ENCODE results near the gene TMC6. TPM values are rescaled to one million over a fixed set of nuclear protein-coding genes. Genes with fewer than 3 reads are reported as not detected.

The TMC6 gene
- total RNA-seq, 2 experiments from 2014 or later, result 209 to 213 TPM

GRCh38 chr17:78138204-78139060, 9.9 kb upstream of the TMC6 start:
- POLR2A ChIA-PET, result interaction anchor here (0.6 to 19.2 kb wide), 7 partner anchors 8 to 48 kb away, joined by 3 to 335 read pairs (median 5); partner anchors contain the start of genes C17orf99, TK1, TMC6 and TMC8
- intact Hi-C loops (cut with micrococcal nuclease), result no loop called here
- H3K27me3 Mint-ChIP-seq, result no peaks in the 10 kb centered on the region
- no peak overlapping the region for H3K4me3 Mint-ChIP-seq
- H3K36me3 Mint-ChIP-seq (ENCODE audit: low read depth), result peaks cover 68% of the 10 kb centered on the region
- DNase-seq (no peak), ATAC-seq (no peak)
- no peak for TF ChIP-seq CTCF (IDR thresholded peaks at IDR 0.05)
- H3K9me3 Mint-ChIP-seq, result no peaks in the 10 kb centered on the region
- H3K27ac Mint-ChIP-seq, result no peak overlapping the region
- H3K4me1 Mint-ChIP-seq (ENCODE audit: low read depth), result peaks cover 80% of the 10 kb centered on the region
- CTCF ChIA-PET, result interaction anchor here (0.9 to 6.4 kb wide), 15 partner anchors 8 to 244 kb away, joined by 3 to 83 read pairs (median 4); partner anchors contain the start of genes AFMID, TK1 and TMC6

GRCh38 chr17:78137392-78138203, 9.0 kb upstream of the TMC6 start:
- Mint-ChIP-seq H3K27me3 (no peaks in the 10 kb centered on the region), H3K9me3 (no peaks in the 10 kb centered on the region), H3K27ac (peak overlapping the region; percentile 74), H3K36me3 (ENCODE audit: low read depth) (peaks cover 74% of the 10 kb centered on the region), H3K4me1 (ENCODE audit: low read depth) (peaks cover 80% of the 10 kb centered on the region), H3K4me3 (peak overlapping the region; percentile 33)
- intact Hi-C loops (cut with micrococcal nuclease), result no loop called here
- ATAC-seq (no peak), DNase-seq (peak; percentile 78)
- peak; percentile 91 for TF ChIP-seq CTCF (IDR thresholded peaks at IDR 0.05)
- ChIA-PET POLR2A (interaction anchor here (0.6 to 19.2 kb wide), 8 partner anchors 9 to 36 kb away, joined by 3 to 335 read pairs (median 6); partner anchors contain the start of genes C17orf99, TMC6 and TMC8), CTCF (interaction anchor here (0.9 to 6.4 kb wide), 17 partner anchors 9 to 245 kb away, joined by 3 to 83 read pairs (median 4); partner anchors contain the start of genes AFMID, TK1 and TMC6)

- Mint-ChIP-seq H3K27me3 (no peaks in the 10 kb centered on the region), H3K4me3 (no peak overlapping the region), H3K9me3 (no peaks in the 10 kb centered on the region), H3K36me3 (ENCODE audit: low read depth) (peaks cover 72% of the 10 kb centered on the region), H3K27ac (peak overlapping the region; percentile 50), H3K4me1 (ENCODE audit: low read depth) (peaks cover 69% of the 10 kb centered on the region)
- no peak for ATAC-seq
- CTCF ChIA-PET, result interaction anchor here (1.3 to 6.4 kb wide), 7 partner anchors 11 to 51 kb away, joined by 3 to 83 read pairs (median 17); partner anchors contain the start of gene TMC6
- POLR2A ChIA-PET, result interaction anchor here (1.2 to 19.2 kb wide), 9 partner anchors 3 to 50 kb away, joined by 3 to 335 read pairs (median 7); partner anchors contain the start of genes AFMID, C17orf99, TK1 and TMC6
- no peak for DNase-seq
- no peak for TF ChIP-seq CTCF (IDR thresholded peaks at IDR 0.05)
- intact Hi-C loops (cut with micrococcal nuclease), result no loop called here
These were observed 7.4 kb upstream of the TMC6 start for GRCh38 chr17:78135858-78136500.

GRCh38 chr17:78134899-78135385, 6.4 kb upstream of the TMC6 start:
- Mint-ChIP-seq H3K4me3 (no peak overlapping the region), H3K27ac (no peak overlapping the region), H3K4me1 (ENCODE audit: low read depth) (peaks cover 66% of the 10 kb centered on the region), H3K27me3 (no peaks in the 10 kb centered on the region), H3K9me3 (no peaks in the 10 kb centered on the region), H3K36me3 (ENCODE audit: low read depth) (peaks cover 72% of the 10 kb centered on the region)
- CTCF ChIA-PET, result interaction anchor here (0.8 to 6.4 kb wide), 10 partner anchors 10 to 52 kb away, joined by 3 to 83 read pairs (median 7); partner anchors contain the start of genes TK1 and TMC6
- TF ChIP-seq CTCF (IDR thresholded peaks at IDR 0.05), result no peak
- POLR2A ChIA-PET, result interaction anchor here (1.2 to 19.2 kb wide), 11 partner anchors 4 to 51 kb away, joined by 3 to 335 read pairs (median 7); partner anchors contain the start of genes AFMID, C17orf99, TK1 and TMC6
- intact Hi-C loops (cut with micrococcal nuclease), result no loop called here
- DNase-seq (no peak), ATAC-seq (no peak)
